ENCODE data around the gene LILRA6.
"Not testable (repeated sequence)": the region's sequence is repeated elsewhere in the genome, so short reads cannot be mapped to it uniquely, and the experiment has no call there.

The LILRA6 gene

GRCh38 chr19:54240372-54241336 lies 1.9 kb downstream of the LILRA6 start:
- 82% methylated on average over 8 of the region's 22 CpGs for WGBS
- H3K4me1 ChIP-seq (ENCODE audit: control insufficient read depth, insufficient read depth, low read depth, low read length); H2AK5ac ChIP-seq (ENCODE audit: low read length, severe bottlenecking); H3K4me3 ChIP-seq (ENCODE audit: insufficient read depth in 1 of 2, low read depth in 1 of 2, low read length in 2 of 2); H4K91ac ChIP-seq (ENCODE audit: low read length); H3K4me2 ChIP-seq (ENCODE audit: low read length, poor library complexity, severe bottlenecking); H3K4ac ChIP-seq (ENCODE audit: low read depth in 1 of 2, low read length in 2 of 2); DNase-seq; H3K79me1 ChIP-seq (replicated peaks; ENCODE audit: low read length, poor library complexity, severe bottlenecking); H2BK120ac ChIP-seq (ENCODE audit: low read depth, low read length); H4K8ac ChIP-seq (ENCODE audit: low read length); H3K18ac ChIP-seq (ENCODE audit: low read depth in 1 of 2, low read length in 2 of 2); H3K9ac ChIP-seq (ENCODE audit: low read length); H3K27ac ChIP-seq (ENCODE audit: low read length, poor library complexity, severe bottlenecking); H3K14ac ChIP-seq (ENCODE audit: low read length in 2 of 2); H2BK15ac ChIP-seq (ENCODE audit: low read depth, poor library complexity, severe bottlenecking); H2AFZ ChIP-seq (ENCODE audit: low read depth, low read length); H3K36me3 ChIP-seq (ENCODE audit: control insufficient read depth in 1 of 2, insufficient read depth in 2 of 2, low read depth in 1 of 2, low read length in 2 of 2); H3K23ac ChIP-seq (ENCODE audit: low read length in 2 of 2); H2BK5ac ChIP-seq (ENCODE audit: low read depth, low read length, poor library complexity, severe bottlenecking); H3K9me3 ChIP-seq (ENCODE audit: control insufficient read depth, low read length); H2BK12ac ChIP-seq (ENCODE audit: low read length in 2 of 2): not testable (repeated sequence)
- peaks cover 6 to 28% of the 10 kb centered on the region in 2 experiments for H3K27me3 ChIP-seq (ENCODE audit: control insufficient read depth in 1 of 2, insufficient read depth in 1 of 2, low read length in 2 of 2)

- H3K4me1 ChIP-seq (ENCODE audit: control insufficient read depth, insufficient read depth, low read depth, low read length); H3K4me3 ChIP-seq (ENCODE audit: insufficient read depth in 1 of 2, low read depth in 1 of 2, low read length in 2 of 2); H2BK12ac ChIP-seq (ENCODE audit: low read length in 2 of 2); H3K27ac ChIP-seq (ENCODE audit: low read length, poor library complexity, severe bottlenecking); H3K4ac ChIP-seq (ENCODE audit: low read depth in 1 of 2, low read length in 2 of 2); H4K91ac ChIP-seq (ENCODE audit: low read length); H3K9ac ChIP-seq (ENCODE audit: low read length); H2AFZ ChIP-seq (ENCODE audit: low read depth, low read length); H3K9me3 ChIP-seq (ENCODE audit: control insufficient read depth, low read length); DNase-seq; H2BK15ac ChIP-seq (ENCODE audit: low read depth, poor library complexity, severe bottlenecking); H3K23ac ChIP-seq (ENCODE audit: low read length in 2 of 2); H3K36me3 ChIP-seq (ENCODE audit: control insufficient read depth in 1 of 2, insufficient read depth in 2 of 2, low read depth in 1 of 2, low read length in 2 of 2); H4K8ac ChIP-seq (ENCODE audit: low read length); H3K79me1 ChIP-seq (replicated peaks; ENCODE audit: low read length, poor library complexity, severe bottlenecking); H2BK120ac ChIP-seq (ENCODE audit: low read depth, low read length); H2AK5ac ChIP-seq (ENCODE audit: low read length, severe bottlenecking); H3K14ac ChIP-seq (ENCODE audit: low read length in 2 of 2); H3K4me2 ChIP-seq (ENCODE audit: low read length, poor library complexity, severe bottlenecking): not testable (repeated sequence)
- peak overlapping the region; percentile 19 for H2BK5ac ChIP-seq (ENCODE audit: low read depth, low read length, poor library complexity, severe bottlenecking)
- H3K18ac ChIP-seq (ENCODE audit: low read depth in 1 of 2, low read length in 2 of 2): peak overlapping the region in 1 of 2 experiments; percentile 2
- H3K27me3 ChIP-seq (ENCODE audit: control insufficient read depth in 1 of 2, insufficient read depth in 1 of 2, low read length in 2 of 2): peaks cover 6 to 29% of the 10 kb centered on the region in 2 experiments
- WGBS: 73% methylated on average over 6 of the region's 21 CpGs
Observed at GRCh38 chr19:54239491-54240371, 2.9 kb downstream of the LILRA6 start.

- H3K27ac ChIP-seq (ENCODE audit: low read length, poor library complexity, severe bottlenecking): no peak overlapping the region
Observed at GRCh38 chr19:54233941-54234340, 8.6 kb downstream of the LILRA6 start.

More at GRCh38 chr19:54233941-54234340, 8.6 kb downstream of the LILRA6 start:
- Histone ChIP-seq H3K79me1 (replicated peaks; ENCODE audit: low read length, poor library complexity, severe bottlenecking) (no peaks in the 10 kb centered on the region), H3K9ac (ENCODE audit: low read length) (no peak overlapping the region), H2AFZ (ENCODE audit: low read depth, low read length) (no peak overlapping the region), H3K18ac (ENCODE audit: low read depth in 1 of 2, low read length in 2 of 2) (no peak overlapping the region), H2BK120ac (ENCODE audit: low read depth, low read length) (no peak overlapping the region), H3K9me3 (ENCODE audit: control insufficient read depth, low read length) (peaks cover 8% of the 10 kb centered on the region), H2BK5ac (ENCODE audit: low read depth, low read length, poor library complexity, severe bottlenecking) (no peak overlapping the region), H3K4me2 (ENCODE audit: low read length, poor library complexity, severe bottlenecking) (no peak overlapping the region), H3K4me3 (ENCODE audit: insufficient read depth in 1 of 2, low read depth in 1 of 2, low read length in 2 of 2) (no peak overlapping the region), H2AK5ac (ENCODE audit: low read length, severe bottlenecking) (no peak overlapping the region), H2BK12ac (ENCODE audit: low read length in 2 of 2) (no peak overlapping the region), H3K4me1 (ENCODE audit: control insufficient read depth, insufficient read depth, low read depth, low read length) (no peaks in the 10 kb centered on the region), H4K91ac (ENCODE audit: low read length) (no peak overlapping the region), H3K4ac (ENCODE audit: low read depth in 1 of 2, low read length in 2 of 2) (no peak overlapping the region), H3K36me3 (ENCODE audit: control insufficient read depth in 1 of 2, insufficient read depth in 2 of 2, low read depth in 1 of 2, low read length in 2 of 2) (no peaks in the 10 kb centered on the region), H2BK15ac (ENCODE audit: low read depth, poor library complexity, severe bottlenecking) (no peak overlapping the region), H4K8ac (ENCODE audit: low read length) (no peak overlapping the region), H3K14ac (ENCODE audit: low read length in 2 of 2) (no peak overlapping the region), H3K23ac (ENCODE audit: low read length in 2 of 2) (no peak overlapping the region), H3K27me3 (ENCODE audit: control insufficient read depth in 1 of 2, insufficient read depth in 1 of 2, low read length in 2 of 2) (peaks cover 11 to 49% of the 10 kb centered on the region in 2 experiments)
- WGBS: 73% methylated on average over 5 of the region's 5 CpGs
- DNase-seq: no peak
